Smooth muscle cell (in vitro differentiated cells): ENCODE measurements around the gene CRB3. TPM values are rescaled to one million over a fixed set of nuclear protein-coding genes. Genes with fewer than 3 reads are reported as not detected.

Experiments
- DNase-seq: peaks from one replicate; lab custom pipeline; 2025; ENCODE audit not compliant: unreplicated experiment; lab: John Stamatoyannopoulos, UW
- H2AFZ ChIP-seq: fragments of 200-600 bp; sonication (generic); 2 replicates; pipeline ENCODE4 v1.6.0; 2016; ENCODE audit warnings: antibody characterized with exemption, low read depth, mild to moderate bottlenecking
- H3F3A ChIP-seq: fragments of 200-600 bp; sonication (generic); 2 replicates; pipeline ENCODE4 v1.6.0; 2017; ENCODE audit warnings: antibody characterized with exemption, low read depth
- H3K27ac ChIP-seq: fragments of 200-600 bp; sonication (generic); 2 replicates; pipeline ENCODE4 v1.5.1; 2016; ENCODE audit warnings: low read depth, mild to moderate bottlenecking
- H3K27me3 ChIP-seq: fragments of 200-600 bp; sonication (generic); 2 replicates; pipeline ENCODE4 v1.6.1; 2016; ENCODE audit warnings: low read depth, mild to moderate bottlenecking
- H3K36me3 ChIP-seq: fragments of 200-600 bp; sonication (generic); 2 replicates; pipeline ENCODE4 v1.5.1; 2016; ENCODE audit warnings: low read depth
- H3K4me1 ChIP-seq: fragments of 200-600 bp; sonication (generic); 2 replicates; pipeline ENCODE4 v1.5.1; 2016; ENCODE audit warnings: low read depth
- H3K4me2 ChIP-seq: fragments of 200-600 bp; sonication (generic); 2 replicates; pipeline ENCODE4 v1.6.0; 2016; ENCODE audit warnings: mild to moderate bottlenecking
- H3K4me3 ChIP-seq: fragments of 200-600 bp; sonication (generic); 2 replicates; pipeline ENCODE4 v1.5.1; 2016; ENCODE audit warnings: mild to moderate bottlenecking
- H3K79me2 ChIP-seq: fragments of 200-600 bp; sonication (generic); 2 replicates; pipeline ENCODE4 v1.6.0; 2016; ENCODE audit warnings: low read depth, mild to moderate bottlenecking
- H3K9ac ChIP-seq: fragments of 200-600 bp; sonication (generic); 2 replicates; pipeline ENCODE4 v1.6.0; 2016; ENCODE audit warnings: low read depth
- H3K9me3 ChIP-seq: fragments of 200-600 bp; sonication (generic); replicated peaks from 2 replicates; pipeline ENCODE4 v1.5.1; 2016; ENCODE audit warnings: low read depth
- H4K20me1 ChIP-seq: fragments of 200-600 bp; sonication (generic); 2 replicates; pipeline ENCODE4 v1.6.0; 2016; ENCODE audit warnings: low read depth
- CTCF ChIP-seq: fragments of 200-600 bp; sonication (generic); IDR thresholded peaks from 2 replicates; pipeline ENCODE4 v1.5.1; 2017; ENCODE audit warnings: borderline replicate concordance, mild to moderate bottlenecking, antibody characterized with exemption; ENCODE audit not compliant: insufficient read depth, poor library complexity, severe bottlenecking
- WGBS: methylation state at CpG from one replicate; pipeline ENCODE4 v1.1.7; 2016; ENCODE audit warnings: low lambda C conversion rate; 5-methylcytosine and 5-hydroxymethylcytosine counted together
- polyA plus RNA-seq: library from polyadenylated mRNA; unstranded; fragments of >200 nt; fragmentation: Nextera tagmentation; extraction: Ambion mirVana; gene quantifications from 2 replicates; pipeline ENCODE4 v1.2.1, GENCODE V29; 2016
- total RNA-seq: library from RNA; depleted of rRNA; stranded (reverse); fragments of >200 nt; gene quantifications from 2 replicates; pipeline ENCODE4 v1.2.3, GENCODE V29; 2014

Gene CRB3
- total and polyA plus RNA-seq, 2 experiments from 2014 or later: 2.5 to 4.0 TPM

GRCh38 chr19:6494438-6495036, 30.5 kb downstream of the CRB3 start:
- H4K20me1 ChIP-seq: no peaks in the 10 kb centered on the region
- H3F3A ChIP-seq: no peaks in the 10 kb centered on the region
- no peak overlapping the region for H3K9ac ChIP-seq
- H3K36me3 ChIP-seq: no peaks in the 10 kb centered on the region
- peaks cover 5% of the 10 kb centered on the region for H3K27me3 ChIP-seq
- no peaks in the 10 kb centered on the region for H3K79me2 ChIP-seq
- no peak overlapping the region for H2AFZ ChIP-seq
- no peak for TF ChIP-seq CTCF
- H3K4me3 ChIP-seq: no peak overlapping the region
- no peak overlapping the region for H3K4me2 ChIP-seq
- no peak for DNase-seq
- WGBS: 91% methylated on average over 8 of the region's 8 CpGs
- no peaks in the 10 kb centered on the region for H3K4me1 ChIP-seq
- H3K9me3 ChIP-seq: no peaks in the 10 kb centered on the region
- no peak overlapping the region for H3K27ac ChIP-seq

- Histone ChIP-seq H3K4me3 (no peak overlapping the region), H3K36me3 (no peaks in the 10 kb centered on the region), H3K4me1 (no peaks in the 10 kb centered on the region), H3K4me2 (no peak overlapping the region), H3K9me3 (no peaks in the 10 kb centered on the region), H3K27ac (no peak overlapping the region), H3K27me3 (peaks cover 19% of the 10 kb centered on the region), H2AFZ (no peak overlapping the region), H3F3A (no peaks in the 10 kb centered on the region), H3K9ac (no peak overlapping the region), H4K20me1 (no peaks in the 10 kb centered on the region), H3K79me2 (no peaks in the 10 kb centered on the region)
- 97% methylated on average over 19 of the region's 19 CpGs for WGBS
- TF ChIP-seq CTCF: no peak
- DNase-seq: no peak
Observed at GRCh38 chr19:6495947-6496346, 31.9 kb downstream of the CRB3 start.

- Histone ChIP-seq H2AFZ (no peak overlapping the region), H3F3A (no peaks in the 10 kb centered on the region), H3K9ac (no peak overlapping the region), H3K4me2 (no peak overlapping the region), H3K27me3 (peaks cover 44% of the 10 kb centered on the region), H3K79me2 (no peaks in the 10 kb centered on the region), H3K4me3 (no peak overlapping the region), H4K20me1 (no peaks in the 10 kb centered on the region), H3K36me3 (no peaks in the 10 kb centered on the region), H3K9me3 (no peaks in the 10 kb centered on the region), H3K4me1 (peaks cover 7% of the 10 kb centered on the region), H3K27ac (no peak overlapping the region)
- no peak for TF ChIP-seq CTCF
- no peak for DNase-seq
- WGBS: 82% methylated on average over 7 of the region's 7 CpGs
Observed at GRCh38 chr19:6498294-6499036, 34.4 kb downstream of the CRB3 start.
